Measurements from ENCODE around the gene MED12.
A peak's percentile ranks its signal among the peaks of the same experiment; 100 is the strongest.

MED12 gene

GRCh38 chrX:71095981-71096759 lies 22.2 kb upstream of the MED12 start (continued):
- TF ChIP-seq ZNF501 (tag by site-specific recombination; IDR thresholded peaks at IDR 0.05) (0 out of 2 replicates have a peak, but pooled peaks have one; percentile 37), ZNF776 (tag by site-specific recombination; IDR thresholded peaks at IDR 0.05; ENCODE audit: borderline replicate concordance) (no peak), ZNF223 (tag by site-specific recombination; IDR thresholded peaks at IDR 0.05) (no peak), ZNF155 (tag by site-specific recombination; IDR thresholded peaks at IDR 0.05) (no peak), ZNF404 (tag by site-specific recombination; IDR thresholded peaks at IDR 0.05) (no peak), ZNF23 (tag by site-specific recombination; IDR thresholded peaks at IDR 0.05; ENCODE audit: borderline replicate concordance) (no peak), ZNF747 (tag by site-specific recombination; IDR thresholded peaks at IDR 0.05) (no peak), ZNF529 (tag by site-specific recombination; IDR thresholded peaks at IDR 0.05; ENCODE audit: insufficient replicate concordance) (no peak), ZNF555 (tag by site-specific recombination; conservative IDR thresholded peaks at IDR 0.05) (no peak), ZNF146 (tag by site-specific recombination; IDR thresholded peaks at IDR 0.05) (no peak), ATF2 (tag by site-specific recombination; IDR thresholded peaks at IDR 0.05; ENCODE audit: low read depth) (no peak), ZNF596 (tag by site-specific recombination; IDR thresholded peaks at IDR 0.05) (no peak), GLI4 (tag by site-specific recombination; IDR thresholded peaks at IDR 0.05) (no peak), HOXA7 (CRISPR knock-in tag; IDR thresholded peaks at IDR 0.05; ENCODE audit: borderline replicate concordance) (no peak), HOXC10 (CRISPR knock-in tag; IDR thresholded peaks at IDR 0.05) (no peak), OSR2 (tag by site-specific recombination; IDR thresholded peaks at IDR 0.05) (no peak), SCRT2 (tag by site-specific recombination; IDR thresholded peaks at IDR 0.05) (peak; percentile 97), ZNF530 (tag by site-specific recombination; IDR thresholded peaks at IDR 0.05; ENCODE audit: low read depth) (no peak), ZNF274 (IDR thresholded peaks at IDR 0.05; ENCODE audit: low read length) (no peak), ZNF274 (tag by site-specific recombination; IDR thresholded peaks at IDR 0.05; ENCODE audit: borderline replicate concordance) (no peak), KLF7 (tag by site-specific recombination; IDR thresholded peaks at IDR 0.05; ENCODE audit: borderline replicate concordance) (no peak), ZFHX2 (tag by site-specific recombination; conservative IDR thresholded peaks at IDR 0.05) (0 out of 2 replicates have a peak, but pooled peaks have one; percentile 13), ZBTB17 (tag by site-specific recombination; IDR thresholded peaks at IDR 0.05) (peak; percentile 69), ZBTB7A (tag by site-specific recombination; IDR thresholded peaks at IDR 0.05; ENCODE audit: low read depth) (no peak)
- TF ChIP-seq, protein P1, sequence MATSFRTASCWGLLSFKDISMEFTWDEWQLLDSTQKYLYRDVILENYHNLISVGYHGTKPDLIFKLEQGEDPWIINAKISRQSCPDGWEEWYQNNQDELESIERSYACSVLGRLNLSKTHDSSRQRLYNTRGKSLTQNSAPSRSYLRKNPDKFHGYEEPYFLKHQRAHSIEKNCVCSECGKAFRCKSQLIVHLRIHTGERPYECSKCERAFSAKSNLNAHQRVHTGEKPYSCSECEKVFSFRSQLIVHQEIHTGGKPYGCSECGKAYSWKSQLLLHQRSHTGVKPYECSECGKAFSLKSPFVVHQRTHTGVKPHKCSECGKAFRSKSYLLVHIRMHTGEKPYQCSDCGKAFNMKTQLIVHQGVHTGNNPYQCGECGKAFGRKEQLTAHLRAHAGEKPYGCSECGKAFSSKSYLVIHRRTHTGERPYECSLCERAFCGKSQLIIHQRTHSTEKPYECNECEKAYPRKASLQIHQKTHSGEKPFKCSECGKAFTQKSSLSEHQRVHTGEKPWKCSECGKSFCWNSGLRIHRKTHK (tag by site-specific recombination; IDR thresholded peaks at IDR 0.05): no peak
- TF ChIP-seq, protein P2, sequence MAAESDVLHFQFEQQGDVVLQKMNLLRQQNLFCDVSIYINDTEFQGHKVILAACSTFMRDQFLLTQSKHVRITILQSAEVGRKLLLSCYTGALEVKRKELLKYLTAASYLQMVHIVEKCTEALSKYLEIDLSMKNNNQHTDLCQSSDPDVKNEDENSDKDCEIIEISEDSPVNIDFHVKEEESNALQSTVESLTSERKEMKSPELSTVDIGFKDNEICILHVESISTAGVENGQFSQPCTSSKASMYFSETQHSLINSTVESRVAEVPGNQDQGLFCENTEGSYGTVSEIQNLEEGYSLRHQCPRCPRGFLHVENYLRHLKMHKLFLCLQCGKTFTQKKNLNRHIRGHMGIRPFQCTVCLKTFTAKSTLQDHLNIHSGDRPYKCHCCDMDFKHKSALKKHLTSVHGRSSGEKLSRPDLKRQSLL (tag by site-specific recombination; IDR thresholded peaks at IDR 0.05): no peak
- TF ChIP-seq, protein P3, sequence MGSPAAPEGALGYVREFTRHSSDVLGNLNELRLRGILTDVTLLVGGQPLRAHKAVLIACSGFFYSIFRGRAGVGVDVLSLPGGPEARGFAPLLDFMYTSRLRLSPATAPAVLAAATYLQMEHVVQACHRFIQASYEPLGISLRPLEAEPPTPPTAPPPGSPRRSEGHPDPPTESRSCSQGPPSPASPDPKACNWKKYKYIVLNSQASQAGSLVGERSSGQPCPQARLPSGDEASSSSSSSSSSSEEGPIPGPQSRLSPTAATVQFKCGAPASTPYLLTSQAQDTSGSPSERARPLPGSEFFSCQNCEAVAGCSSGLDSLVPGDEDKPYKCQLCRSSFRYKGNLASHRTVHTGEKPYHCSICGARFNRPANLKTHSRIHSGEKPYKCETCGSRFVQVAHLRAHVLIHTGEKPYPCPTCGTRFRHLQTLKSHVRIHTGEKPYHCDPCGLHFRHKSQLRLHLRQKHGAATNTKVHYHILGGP (tag by site-specific recombination; IDR thresholded peaks at IDR 0.05): no peak
- TF ChIP-seq, protein P4, sequence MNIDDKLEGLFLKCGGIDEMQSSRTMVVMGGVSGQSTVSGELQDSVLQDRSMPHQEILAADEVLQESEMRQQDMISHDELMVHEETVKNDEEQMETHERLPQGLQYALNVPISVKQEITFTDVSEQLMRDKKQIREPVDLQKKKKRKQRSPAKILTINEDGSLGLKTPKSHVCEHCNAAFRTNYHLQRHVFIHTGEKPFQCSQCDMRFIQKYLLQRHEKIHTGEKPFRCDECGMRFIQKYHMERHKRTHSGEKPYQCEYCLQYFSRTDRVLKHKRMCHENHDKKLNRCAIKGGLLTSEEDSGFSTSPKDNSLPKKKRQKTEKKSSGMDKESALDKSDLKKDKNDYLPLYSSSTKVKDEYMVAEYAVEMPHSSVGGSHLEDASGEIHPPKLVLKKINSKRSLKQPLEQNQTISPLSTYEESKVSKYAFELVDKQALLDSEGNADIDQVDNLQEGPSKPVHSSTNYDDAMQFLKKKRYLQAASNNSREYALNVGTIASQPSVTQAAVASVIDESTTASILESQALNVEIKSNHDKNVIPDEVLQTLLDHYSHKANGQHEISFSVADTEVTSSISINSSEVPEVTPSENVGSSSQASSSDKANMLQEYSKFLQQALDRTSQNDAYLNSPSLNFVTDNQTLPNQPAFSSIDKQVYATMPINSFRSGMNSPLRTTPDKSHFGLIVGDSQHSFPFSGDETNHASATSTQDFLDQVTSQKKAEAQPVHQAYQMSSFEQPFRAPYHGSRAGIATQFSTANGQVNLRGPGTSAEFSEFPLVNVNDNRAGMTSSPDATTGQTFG (tag by site-specific recombination; IDR thresholded peaks at IDR 0.05; ENCODE audit: borderline replicate concordance): no peak
- TF ChIP-seq, protein P5, sequence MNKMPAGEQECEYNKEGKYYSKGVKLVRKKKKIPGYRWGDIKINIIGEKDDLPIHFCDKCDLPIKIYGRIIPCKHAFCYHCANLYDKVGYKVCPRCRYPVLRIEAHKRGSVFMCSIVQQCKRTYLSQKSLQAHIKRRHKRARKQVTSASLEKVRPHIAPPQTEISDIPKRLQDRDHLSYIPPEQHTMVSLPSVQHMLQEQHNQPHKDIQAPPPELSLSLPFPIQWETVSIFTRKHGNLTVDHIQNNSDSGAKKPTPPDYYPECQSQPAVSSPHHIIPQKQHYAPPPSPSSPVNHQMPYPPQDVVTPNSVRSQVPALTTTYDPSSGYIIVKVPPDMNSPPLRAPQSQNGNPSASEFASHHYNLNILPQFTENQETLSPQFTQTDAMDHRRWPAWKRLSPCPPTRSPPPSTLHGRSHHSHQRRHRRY (tag by site-specific recombination; IDR thresholded peaks at IDR 0.05): no peak
- TF ChIP-seq, protein P6, sequence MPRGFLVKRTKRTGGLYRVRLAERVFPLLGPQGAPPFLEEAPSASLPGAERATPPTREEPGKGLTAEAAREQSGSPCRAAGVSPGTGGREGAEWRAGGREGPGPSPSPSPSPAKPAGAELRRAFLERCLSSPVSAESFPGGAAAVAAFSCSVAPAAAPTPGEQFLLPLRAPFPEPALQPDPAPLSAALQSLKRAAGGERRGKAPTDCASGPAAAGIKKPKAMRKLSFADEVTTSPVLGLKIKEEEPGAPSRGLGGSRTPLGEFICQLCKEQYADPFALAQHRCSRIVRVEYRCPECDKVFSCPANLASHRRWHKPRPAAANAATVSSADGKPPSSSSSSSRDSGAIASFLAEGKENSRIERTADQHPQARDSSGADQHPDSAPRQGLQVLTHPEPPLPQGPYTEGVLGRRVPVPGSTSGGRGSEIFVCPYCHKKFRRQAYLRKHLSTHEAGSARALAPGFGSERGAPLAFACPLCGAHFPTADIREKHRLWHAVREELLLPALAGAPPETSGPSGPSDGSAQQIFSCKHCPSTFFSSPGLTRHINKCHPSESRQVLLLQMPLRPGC (tag by site-specific recombination; IDR thresholded peaks at IDR 0.05): no peak
